HG03460 (cell line): Measurements from ENCODE around the gene DUS3L.

ENCODE experiments used
- ATAC-seq: cut with Tn5 transposase; IDR thresholded peaks from one replicate; pipeline ENCODE4 v1.9.1; 2021; ENCODE audit not compliant: unreplicated experiment

Gene DUS3L

GRCh38 chr19:5790559-5791520 lies at the start of gene DUS3L:
Gene DUS3L (minus strand): TSS chr19:5791163. CDS start chr19:5791141, 22 bp downstream.
- ATAC-seq = peak; percentile 84

DNA sequence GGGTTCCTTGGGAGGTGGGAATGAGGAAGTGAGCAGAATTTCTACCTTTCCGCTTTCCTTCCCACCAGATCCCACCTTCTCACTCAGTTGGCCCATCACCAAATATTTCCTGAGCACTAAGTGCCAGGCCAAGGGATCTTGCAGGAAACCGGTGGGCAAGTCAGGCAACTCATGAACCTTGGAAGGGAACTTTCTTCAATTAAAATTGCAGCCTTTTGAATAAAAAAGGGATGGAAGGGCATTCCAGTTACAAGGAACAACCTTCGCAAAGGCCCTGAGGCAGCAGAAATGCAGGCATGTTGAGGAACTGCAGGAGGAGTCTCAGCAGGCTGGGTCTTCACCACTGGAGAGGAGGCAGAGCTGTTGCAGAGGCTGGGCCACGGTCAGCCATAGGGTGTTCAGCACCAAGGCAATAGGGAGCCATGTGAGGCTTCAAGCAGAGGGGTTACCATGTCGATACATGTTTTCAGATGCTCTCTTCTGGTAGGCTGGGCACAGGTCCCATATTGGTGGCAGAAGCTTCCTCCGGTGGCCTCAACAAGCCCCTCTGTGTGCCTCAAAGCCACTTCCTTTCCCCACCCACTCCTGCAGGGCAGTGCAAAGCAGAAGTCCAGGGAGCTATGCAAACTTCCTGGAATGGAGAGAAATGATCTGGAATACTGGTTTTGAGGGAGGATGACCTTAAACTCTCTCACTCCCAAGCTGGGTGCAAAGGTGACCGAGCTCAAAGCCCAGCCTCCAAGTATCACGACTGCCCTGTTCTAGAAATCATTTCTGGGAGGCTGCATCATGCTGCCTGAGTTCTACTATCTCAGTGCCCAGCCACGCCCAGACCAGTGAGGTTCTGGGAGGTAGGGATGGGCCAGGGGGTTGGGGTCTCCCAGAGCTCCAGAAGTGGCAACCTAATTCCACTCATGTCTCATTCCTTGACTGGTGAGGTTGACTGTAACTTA lies 48.4 kb upstream of the DUS3L start, which contains the start of gene FUT6:
FUT6 (minus strand) TSS at position 638 of the 953 bp plus-strand sequence. CDS start 7,135 bp downstream, outside the sequence.
- no peak for ATAC-seq

GRCh38 chr19:5838353-5839064 lies 47.5 kb upstream of the DUS3L start:
- ATAC-seq = no peak

DNA sequence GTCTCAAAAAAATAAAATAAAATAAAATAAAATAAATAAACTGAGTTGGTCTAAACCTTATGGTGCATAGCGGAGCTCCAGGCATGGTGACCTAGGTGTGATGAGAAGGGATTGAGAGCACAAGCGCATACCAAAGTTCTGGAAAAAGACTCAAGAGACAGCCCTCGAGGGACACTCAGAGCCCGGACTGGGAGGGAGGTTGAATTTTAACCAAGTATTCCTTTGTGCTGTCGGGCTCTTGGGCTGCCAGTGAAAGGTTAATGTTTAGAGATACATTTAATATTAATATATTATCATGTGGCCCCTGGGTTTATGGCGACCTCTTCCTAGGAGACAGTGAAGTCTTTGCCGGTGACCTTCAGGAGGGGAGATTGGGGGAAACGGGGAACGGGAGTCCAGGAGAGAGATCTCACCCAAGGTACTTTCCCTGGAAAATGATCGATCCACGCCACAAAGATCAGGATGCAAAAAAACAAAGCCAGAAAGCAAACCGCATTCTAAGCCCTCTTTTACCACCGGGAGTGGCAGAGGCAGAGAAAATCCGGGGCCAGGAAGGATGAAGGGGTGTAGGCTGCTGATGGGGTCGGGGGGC lies 46.9 kb upstream of the DUS3L start:
- no peak for ATAC-seq

GRCh38 chr19:5832527-5833216 lies 41.7 kb upstream of the DUS3L start:
- ATAC-seq = no peak

GRCh38 chr19:5832061-5832460 lies 41.1 kb upstream of the DUS3L start:
- ATAC-seq = no peak

DNA sequence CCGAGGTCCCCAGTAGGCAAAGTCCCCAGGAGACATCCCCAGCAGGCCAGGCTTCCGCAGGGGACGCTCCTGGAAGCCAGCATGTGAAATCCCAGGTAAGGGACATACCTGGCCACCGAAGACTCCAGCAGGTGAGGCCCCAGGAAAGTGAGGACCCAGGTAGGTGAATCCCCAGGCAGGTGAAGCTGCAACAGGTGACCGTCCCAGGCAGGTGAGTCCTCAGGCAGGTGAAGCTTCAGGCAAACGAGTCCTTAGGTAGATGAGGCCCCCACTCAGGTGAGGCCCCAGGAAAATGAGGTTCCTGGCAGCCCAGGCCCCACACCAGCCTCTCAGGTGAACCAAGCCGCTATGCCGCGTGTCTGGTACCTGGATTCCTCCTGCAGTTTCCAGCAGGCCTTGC lies 40.2 kb upstream of the DUS3L start:
- no peak for ATAC-seq

DNA sequence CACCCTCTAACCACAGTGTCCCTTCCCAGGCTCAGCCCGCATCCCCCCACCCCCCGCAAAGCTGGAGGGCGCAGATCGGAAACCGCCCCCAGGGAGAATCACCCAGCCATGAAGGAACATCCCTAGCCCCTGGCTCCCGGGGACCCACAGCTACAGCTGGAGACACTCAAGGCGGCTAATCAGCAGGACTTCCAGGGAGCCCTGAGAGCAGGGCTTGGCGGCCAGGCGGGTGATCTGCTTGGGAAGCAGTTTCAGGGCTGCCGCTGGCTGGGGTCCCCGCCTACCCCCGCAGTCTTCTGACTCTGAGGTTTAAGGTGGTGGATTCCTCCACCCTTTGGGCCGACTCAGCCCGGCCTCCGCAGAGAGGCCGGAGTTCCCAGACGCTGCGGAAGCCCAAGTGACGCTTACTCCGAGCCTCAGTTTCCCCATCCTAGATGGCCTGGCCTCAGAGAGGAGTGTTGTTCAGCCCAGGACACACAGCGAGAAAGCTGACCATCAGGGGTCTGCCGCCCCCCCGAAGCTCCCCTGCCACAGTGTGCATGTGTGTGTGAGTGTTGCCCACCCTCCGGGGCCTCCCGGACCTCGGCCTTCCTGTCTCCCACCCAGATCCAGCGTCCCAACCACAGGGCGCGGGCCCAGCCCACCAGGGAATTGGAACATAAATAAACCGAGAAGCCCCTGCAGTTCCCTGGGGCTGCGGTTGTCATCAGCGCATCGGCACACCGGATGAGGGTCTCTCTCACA lies 38.8 kb upstream of the DUS3L start:
- ATAC-seq = no peak

DNA sequence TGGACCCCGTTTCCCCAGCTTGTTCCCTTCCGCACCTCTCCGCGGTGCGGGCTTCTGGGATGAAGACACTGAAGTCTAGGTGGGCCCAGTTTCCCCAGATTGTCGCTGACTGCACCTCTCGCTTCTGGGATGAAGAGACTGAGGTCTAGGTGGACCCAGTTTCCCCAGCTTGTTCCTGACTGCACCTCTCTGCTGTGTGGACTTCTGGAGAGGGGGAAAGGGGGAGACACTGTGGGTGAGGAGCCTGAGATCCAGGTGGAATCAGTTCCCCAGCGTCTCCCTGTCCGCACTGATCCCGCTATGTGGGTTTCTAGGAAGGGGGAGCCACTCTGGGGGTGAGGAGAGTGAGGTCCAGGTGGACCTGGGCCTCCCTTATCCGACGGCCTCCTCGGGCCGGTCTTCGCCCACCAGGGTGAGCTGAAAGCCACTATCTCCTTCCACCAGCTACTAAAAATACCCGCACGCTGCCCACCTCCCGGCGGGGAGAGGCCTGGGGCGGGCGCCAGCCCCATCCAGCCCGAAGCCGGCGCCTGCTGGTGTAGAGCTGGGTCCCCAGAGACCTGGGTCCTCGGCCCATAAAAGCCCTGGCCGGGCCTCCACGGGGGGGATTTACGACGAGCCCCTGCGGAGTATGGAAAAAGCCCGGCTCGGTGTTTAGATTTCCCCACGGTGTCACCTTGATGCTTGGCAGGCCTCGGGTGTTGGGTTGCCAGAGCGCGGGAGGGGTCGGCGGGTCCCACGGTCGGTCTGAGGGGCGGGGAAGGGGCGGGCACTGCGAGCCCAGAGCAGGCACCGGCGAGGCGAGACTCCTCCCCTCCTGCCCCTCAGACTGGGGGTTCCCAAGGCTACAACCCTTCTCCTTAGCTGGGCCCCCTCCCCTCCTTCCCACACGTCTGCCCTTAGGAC lies 38.0 kb upstream of the DUS3L start:
- no peak for ATAC-seq

DNA sequence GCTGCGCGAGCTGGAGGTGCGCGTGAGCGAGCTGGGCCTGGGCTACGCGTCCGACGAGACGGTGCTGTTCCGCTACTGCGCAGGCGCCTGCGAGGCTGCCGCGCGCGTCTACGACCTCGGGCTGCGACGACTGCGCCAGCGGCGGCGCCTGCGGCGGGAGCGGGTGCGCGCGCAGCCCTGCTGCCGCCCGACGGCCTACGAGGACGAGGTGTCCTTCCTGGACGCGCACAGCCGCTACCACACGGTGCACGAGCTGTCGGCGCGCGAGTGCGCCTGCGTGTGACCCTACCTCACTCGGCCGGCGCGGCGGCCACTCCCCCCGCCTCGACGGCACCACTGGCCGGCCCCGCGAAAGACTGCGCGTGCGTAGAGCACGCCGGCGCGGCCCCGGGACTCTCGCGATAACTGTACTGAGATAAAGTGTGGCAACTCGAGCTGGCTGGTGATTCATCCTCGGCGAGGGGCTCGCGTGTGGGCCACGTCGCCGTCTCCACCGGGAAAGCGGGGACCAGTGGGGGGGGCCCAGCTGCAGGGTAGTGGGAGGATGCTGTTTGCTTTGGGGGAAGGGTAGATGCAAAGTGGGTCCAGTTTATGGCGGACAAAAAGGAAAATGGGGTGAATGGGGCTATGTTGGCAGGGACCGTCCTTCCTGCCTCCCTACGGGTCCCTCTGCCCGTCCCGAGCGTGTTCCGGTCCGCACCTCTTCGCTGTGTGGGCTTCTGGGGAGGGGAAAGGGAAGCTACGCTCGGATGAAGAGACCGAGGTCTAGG lies 37.1 kb upstream of the DUS3L start:
- peak; percentile 58 for ATAC-seq

DNA sequence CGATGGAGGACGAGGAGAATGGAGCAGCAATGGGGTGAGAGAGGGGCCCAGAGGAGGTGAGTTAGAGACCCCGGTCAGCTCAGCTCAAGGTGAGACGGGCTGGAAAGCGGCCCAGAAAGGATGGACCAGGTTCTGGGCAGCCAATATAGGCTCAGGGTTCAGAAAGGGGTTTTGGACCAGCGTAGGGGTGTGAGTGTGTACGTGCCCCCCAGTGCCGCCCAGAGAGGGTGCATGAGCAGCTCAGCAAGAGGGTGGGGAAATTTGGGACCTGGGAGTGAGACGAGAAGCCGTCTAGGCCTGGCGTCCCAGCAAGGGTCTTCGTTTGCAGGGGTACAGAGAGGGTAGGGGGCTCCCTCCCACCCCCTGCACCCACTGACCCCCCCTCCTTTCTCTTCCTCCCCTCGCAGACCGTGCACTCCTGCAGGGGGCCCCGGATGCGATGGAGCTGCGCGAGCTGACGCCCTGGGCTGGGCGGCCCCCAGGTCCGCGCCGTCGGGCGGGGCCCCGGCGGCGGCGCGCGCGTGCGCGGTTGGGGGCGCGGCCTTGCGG lies 36.5 kb upstream of the DUS3L start:
- ATAC-seq = no peak

DNA sequence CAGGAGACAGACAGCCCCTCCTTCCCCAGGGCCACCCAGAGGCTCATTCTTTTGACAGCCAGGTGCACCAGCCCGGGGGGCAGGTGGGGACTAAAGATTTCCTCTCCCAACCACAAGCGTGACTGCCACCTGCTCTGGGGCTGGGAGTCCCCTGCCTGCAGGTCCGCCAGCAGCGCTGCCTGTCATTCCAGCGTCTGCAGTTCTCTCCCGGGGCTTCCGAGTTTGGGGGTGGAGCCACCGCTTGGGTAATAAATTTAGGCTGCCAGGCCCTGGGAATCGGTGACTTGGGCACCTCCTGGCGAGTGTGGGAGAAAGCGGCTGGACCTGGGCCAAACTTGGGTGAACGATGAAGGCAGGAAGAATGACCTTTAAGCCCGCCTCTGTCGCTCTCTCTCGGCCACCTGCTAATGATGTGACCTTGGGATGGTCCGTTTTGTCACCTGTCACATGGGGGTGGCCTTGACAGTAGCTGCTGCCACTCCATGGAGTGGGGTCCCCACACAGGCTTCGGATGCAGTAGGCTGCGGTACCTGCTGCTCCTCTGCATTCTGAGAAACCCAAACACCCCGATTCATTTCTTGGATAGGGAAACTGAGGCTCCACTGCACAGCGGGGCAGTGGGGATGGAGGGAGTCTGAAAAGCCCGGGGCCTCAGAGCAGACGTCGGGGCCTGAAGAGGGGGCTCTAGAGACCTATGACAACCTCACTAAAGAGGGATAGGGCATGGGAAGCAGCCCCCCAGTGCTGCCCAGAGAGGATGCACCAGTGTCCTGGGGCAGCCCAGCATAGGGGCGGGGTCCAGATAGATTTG lies 35.8 kb upstream of the DUS3L start:
- ATAC-seq = no peak

- no peak for ATAC-seq
Observed at GRCh38 chr19:5825178-5825577, 34.2 kb upstream of the DUS3L start.

DNA sequence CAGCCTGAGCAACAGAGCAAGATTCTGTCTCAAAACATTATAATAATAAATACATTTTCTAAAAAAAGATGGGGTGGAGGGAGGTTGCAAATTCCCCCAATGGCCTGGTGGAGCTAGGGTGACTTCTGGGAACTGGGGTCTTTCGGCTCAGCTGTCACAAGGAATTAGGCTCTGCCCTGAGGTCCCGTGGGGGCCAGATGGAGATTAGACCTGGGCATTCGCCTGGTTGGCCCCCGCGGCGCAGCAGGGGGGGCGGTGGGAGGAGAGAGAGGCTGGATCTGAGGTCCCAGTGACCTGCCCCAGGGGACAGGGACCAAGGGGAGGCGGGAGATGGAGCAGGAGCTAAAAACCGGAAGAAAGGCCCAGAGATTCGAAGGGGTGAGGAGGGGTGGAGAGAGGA lies 33.8 kb upstream of the DUS3L start:
- ATAC-seq = no peak

DNA sequence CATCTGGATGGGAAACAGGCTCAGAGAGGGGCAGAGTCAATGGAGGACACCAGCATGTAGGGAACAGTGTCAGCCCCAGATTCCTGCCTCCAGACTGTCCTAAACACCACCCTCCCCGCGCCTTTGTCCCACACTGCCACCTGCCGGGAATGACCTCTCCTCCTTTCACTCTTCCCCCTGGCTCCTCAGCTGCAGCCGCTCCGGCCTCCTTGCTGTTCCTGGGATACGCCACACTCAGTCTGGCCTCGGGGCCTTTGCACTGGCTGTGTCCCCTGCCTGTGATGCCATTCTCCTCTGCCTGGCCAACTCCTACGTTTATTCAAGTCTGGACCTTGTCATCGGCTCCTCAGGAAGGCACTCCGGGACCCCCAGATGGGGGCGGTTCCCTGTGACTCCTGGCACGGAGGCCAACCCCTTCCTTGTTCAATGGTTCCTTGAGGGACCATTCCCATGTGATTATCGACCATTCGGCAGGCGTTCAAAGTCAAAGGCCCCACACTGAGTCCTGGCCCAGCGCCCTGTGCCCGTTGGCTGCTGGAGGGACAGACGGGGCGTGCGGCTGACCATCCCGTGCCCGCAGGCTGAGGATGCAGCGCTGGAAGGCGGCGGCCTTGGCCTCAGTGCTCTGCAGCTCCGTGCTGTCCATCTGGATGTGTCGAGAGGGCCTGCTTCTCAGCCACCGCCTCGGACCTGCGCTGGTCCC lies 32.8 kb upstream of the DUS3L start:
- no peak for ATAC-seq
